Heart left ventricle (tissue), 13 donors: Measurements from ENCODE around the gene DYNC1I1.

Source experiments
- CTCF ChIP-seq, 12 donors: fragments of 200-600 bp; sonication (generic) in 4 of 12; IDR thresholded peaks; one replicate each; pipeline versions ENCODE4 v1.5.0 to v1.8.0; 2018 to 2022; ENCODE audit warnings: antibody characterized with exemption in 12 of 12, mild to moderate bottlenecking in 5 of 12
- POLR2A ChIP-seq, 2 donors: fragments of 450-650 bp; IDR thresholded peaks; one replicate each; pipeline ENCODE4 v1.6.1; 2017; ENCODE audit warnings: antibody characterized with exemption in 2 of 2, mild to moderate bottlenecking in 2 of 2, moderate library complexity in 2 of 2
- donor health status: ischemic (EF 13 %, LVEDD 7.1; RV severe dilation, severe dysfunction).
- donor health status: DM: no; HTN: yes; CAD: no.
- donor health status: DM: no; HTN: no; CAD: no.
- donor health status: ischemic (EF 25% LVEDD 6.9; RV normal size, moderate dysfunction).
- donor health status: ischemic (EF 25% LVEDD 5.7; RV mildly dilated, moderate dysfunction).
- donor health status: ischemic (EF 35%, LVEDD 5.7; RV mildly dilated, moderate dysfunction).
- donor health status: nonischemic (EF 11% LVEDD 7.7; RV severe dilation, severe dysfunction).
- donor health status: DM: yes; HTN: yes; CAD: no.
- donor health status: PGD.
- donor health status: ischemic (EF 29% LVEDD 5.4; RV normal size, mild dysfunction).
- donor health status: nonischemic (EF 23%, LVEDD 6.1; RV moderate dilation, normal function).

- TF ChIP-seq CTCF (IDR thresholded peaks at IDR 0.05) (no peak), POLR2A (IDR thresholded peaks at IDR 0.05) (no peak)
These were observed 268.8 kb downstream of the DYNC1I1 start for GRCh38 chr7:96041171-96041570.
